ENCODE data around the gene MAPKAP1. TPM values are rescaled to one million over a fixed set of nuclear protein-coding genes. Genes with fewer than 3 reads are reported as not detected.

The MAPKAP1 gene
- 10 to 100 TPM; 83.7 to 91.8 TPM for total RNA-seq

GRCh38 chr9:125706651-125707471, at the start of gene MAPKAP1:
MAPKAP1 (minus strand) TSS chr9:125707208; CDS start chr9:125672574, 34,634 bp downstream.
- no peaks in the 10 kb centered on the region for H3K9me3 ChIP-seq
- ATAC-seq: peak; percentile 99
- peak; percentile 43 to 81 (median 76) for TF ChIP-seq POLR2A (IDR thresholded peaks at IDR 0.05)
- peak in 1 of 7 experiments; percentile 1 for TF ChIP-seq CTCF (IDR thresholded peaks at IDR 0.05)
- DNase-seq: peak; percentile 96 to 98 (median 97)
- intact Hi-C loops (cut with DNase I): no loop called here
- H3K27me3 ChIP-seq: no peaks in the 10 kb centered on the region
- peak within 1 kb of the TSS; percentile 93 to 99 for H3K4me3 ChIP-seq
- 1 to 2% methylated on average over 17 to 55 of the region's 63 CpGs for WGBS, 2 donors
- H3K27ac ChIP-seq: peak within 1 kb of the TSS; percentile 42 to 76 (median 60)
- no peaks in the 10 kb centered on the region for H3K36me3 ChIP-seq (replicated peaks in 1 of 2; ENCODE audit: insufficient read depth in 1 of 2, low read depth in 2 of 2)
- peaks cover 18% of the 10 kb centered on the region for H3K4me1 ChIP-seq

GRCh38 chr9:125756518-125756917, 49.5 kb upstream of the MAPKAP1 start:
- no peak overlapping the region for H3K27ac ChIP-seq
- H3K4me1 ChIP-seq: no peaks in the 10 kb centered on the region
- no peaks in the 10 kb centered on the region for H3K36me3 ChIP-seq (replicated peaks in 1 of 2; ENCODE audit: insufficient read depth in 1 of 2, low read depth in 2 of 2)
- DNase-seq (no peak), ATAC-seq (no peak)
- WGBS, 2 donors: 90 to 92% methylated on average over 4 of the region's 4 CpGs
- no peaks in the 10 kb centered on the region for H3K9me3 ChIP-seq
- H3K27me3 ChIP-seq: no peaks in the 10 kb centered on the region
- TF ChIP-seq POLR2A (IDR thresholded peaks at IDR 0.05) (no peak), CTCF (IDR thresholded peaks at IDR 0.05) (no peak)
- H3K4me3 ChIP-seq: no peak overlapping the region
- intact Hi-C loops (cut with DNase I): no loop called here

- no peaks in the 10 kb centered on the region for H3K36me3 ChIP-seq (replicated peaks in 1 of 2; ENCODE audit: insufficient read depth in 1 of 2, low read depth in 2 of 2)
- WGBS, 2 donors: 69 to 82% methylated on average over 1 of the region's 1 CpG
- H3K9me3 ChIP-seq: no peaks in the 10 kb centered on the region
- H3K4me1 ChIP-seq: no peaks in the 10 kb centered on the region
- no peak for TF ChIP-seq POLR2A (IDR thresholded peaks at IDR 0.05)
- no peak for TF ChIP-seq CTCF (IDR thresholded peaks at IDR 0.05)
- DNase-seq (no peak), ATAC-seq (no peak)
- H3K27ac ChIP-seq: no peak overlapping the region
- no peaks in the 10 kb centered on the region for H3K27me3 ChIP-seq
- H3K4me3 ChIP-seq: no peak overlapping the region
- intact Hi-C loops (cut with DNase I): no loop called here
These were observed 48.3 kb upstream of the MAPKAP1 start for GRCh38 chr9:125755340-125755739.

- Histone ChIP-seq H3K4me1 (no peaks in the 10 kb centered on the region), H3K27me3 (no peaks in the 10 kb centered on the region), H3K36me3 (replicated peaks in 1 of 2; ENCODE audit: insufficient read depth in 1 of 2, low read depth in 2 of 2) (no peaks in the 10 kb centered on the region), H3K9me3 (no peaks in the 10 kb centered on the region), H3K4me3 (no peak overlapping the region), H3K27ac (peak overlapping the region in 1 of 4 donors; percentile 70)
- WGBS, 2 donors: 29 to 35% methylated on average over 2 of the region's 2 CpGs
- intact Hi-C loops (cut with DNase I): no loop called here
- TF ChIP-seq POLR2A (IDR thresholded peaks at IDR 0.05) (no peak), CTCF (IDR thresholded peaks at IDR 0.05) (no peak)
- DNase-seq (no peak), ATAC-seq (no peak)
These were observed 47.1 kb upstream of the MAPKAP1 start for GRCh38 chr9:125754096-125754495.
